CD14-positive monocyte (primary cell): ENCODE results near the gene ROGDI. TPM values are rescaled to one million over a fixed set of nuclear protein-coding genes. Genes with fewer than 3 reads are reported as not detected.

Experiments
- DNase-seq, 3 donors: peaks; one replicate each; pipeline ENCODE4 v3.0.0-alpha.2; 2011 to 2022
- H2AFZ ChIP-seq: 2 replicates; pipeline ENCODE4 v1.6.0; 2012; ENCODE audit warnings: mild to moderate bottlenecking, low read depth, low read length, inconsistent platforms; ENCODE audit not compliant: insufficient read depth, poor library complexity, severe bottlenecking
- H3K27ac ChIP-seq, 2 donors: 1 replicate in 1 of 2; 2 replicates in 1 of 2; pipeline ENCODE4 v1.5.1; 2012 to 2013; ENCODE audit warnings: low read length in 2 of 2, control low read depth in 1 of 2, inconsistent platforms in 1 of 2, low read depth in 1 of 2, mild to moderate bottlenecking in 1 of 2
- H3K27me3 ChIP-seq, 2 donors: one replicate each; pipeline versions ENCODE4 v1.6.0 to v1.6.1; 2011 to 2013; ENCODE audit warnings: low read length in 2 of 2; ENCODE audit not compliant: control insufficient read depth in 2 of 2, insufficient read depth in 2 of 2
- H3K36me3 ChIP-seq, 2 donors: replicated peaks in 1 of 2; 1 replicate in 1 of 2; 2 replicates in 1 of 2; pipeline versions ENCODE4 v1.5.1 to v1.6.1; 2012 to 2013; ENCODE audit warnings: low read length in 2 of 2, control low read depth in 1 of 2, inconsistent platforms in 1 of 2, mild to moderate bottlenecking in 1 of 2; ENCODE audit not compliant: insufficient read depth in 2 of 2, control insufficient read depth in 1 of 2
- H3K4me1 ChIP-seq, 2 donors: 1 replicate in 1 of 2; 2 replicates in 1 of 2; pipeline versions ENCODE4 v1.5.1 to v1.6.1; 2012 to 2013; ENCODE audit warnings: low read length in 2 of 2, control low read depth in 1 of 2, inconsistent platforms in 1 of 2, mild to moderate bottlenecking in 1 of 2, moderate library complexity in 1 of 2; ENCODE audit not compliant: insufficient read depth in 2 of 2, control insufficient read depth in 1 of 2
- H3K4me2 ChIP-seq: replicated peaks from 2 replicates; pipeline ENCODE3; 2012; ENCODE audit warnings: low read length, moderate library complexity, mild to moderate bottlenecking; ENCODE audit not compliant: poor library complexity, severe bottlenecking; ENCODE audit errors: extremely low read depth
- H3K4me3 ChIP-seq, 3 experiments: fragments of 200-600 bp in 1 of 3; sonication (generic) in 1 of 3; replicated peaks in 1 of 3; 1 replicate in 2 of 3; 2 replicates in 1 of 3; pipeline ENCODE4 v1.5.1; 2011 to 2013; ENCODE audit warnings: low read length in 3 of 3, mild to moderate bottlenecking in 3 of 3, control low read depth in 2 of 3, low read depth in 2 of 3, inconsistent platforms in 1 of 3, moderate library complexity in 1 of 3
- H3K79me2 ChIP-seq: 2 replicates; pipeline ENCODE4 v1.6.0; 2012; ENCODE audit warnings: mild to moderate bottlenecking, control low read depth, inconsistent platforms, low read length, moderate library complexity; ENCODE audit not compliant: insufficient read depth
- H3K9ac ChIP-seq: 2 replicates; pipeline ENCODE4 v1.6.0; 2017; ENCODE audit warnings: low read length, mild to moderate bottlenecking; ENCODE audit not compliant: insufficient read depth, poor library complexity, severe bottlenecking
- H3K9me3 ChIP-seq, 2 donors: replicated peaks in 1 of 2; 1 replicate in 1 of 2; 2 replicates in 1 of 2; pipeline versions ENCODE4 v1.5.1 to v1.6.1; 2012 to 2013; ENCODE audit warnings: low read length in 2 of 2, control low read depth in 1 of 2; ENCODE audit not compliant: control insufficient read depth in 1 of 2, insufficient read depth in 1 of 2
- H4K20me1 ChIP-seq: 2 replicates; pipeline ENCODE4 v1.6.0; 2012; ENCODE audit warnings: mild to moderate bottlenecking, low read length, control low read depth, moderate library complexity; ENCODE audit not compliant: insufficient read depth
- H3K27ac Mint-ChIP-seq, 7 donors: one replicate each; pipeline ENCODE4 v1.8.0; 2020; ENCODE audit warnings: mild to moderate bottlenecking in 7 of 7, mixed read lengths in 7 of 7, moderate library complexity in 6 of 7, inconsistent platforms in 2 of 7
- H3K27me3 Mint-ChIP-seq, 3 donors: one replicate each; pipeline ENCODE4 v1.8.0; 2021 to 2022; ENCODE audit warnings: low read depth in 3 of 3, mild to moderate bottlenecking in 3 of 3, mixed read lengths in 3 of 3, moderate library complexity in 3 of 3, inconsistent platforms in 1 of 3
- H3K36me3 Mint-ChIP-seq, 2 donors: one replicate each; pipeline ENCODE4 v1.8.0; 2020; ENCODE audit warnings: mixed read lengths in 2 of 2, inconsistent platforms in 1 of 2, mild to moderate bottlenecking in 1 of 2
- H3K4me1 Mint-ChIP-seq: one replicate; pipeline ENCODE4 v1.8.0; 2020; ENCODE audit warnings: mild to moderate bottlenecking, mixed read lengths
- H3K4me3 Mint-ChIP-seq, 2 donors: one replicate each; pipeline ENCODE4 v1.8.0; 2020; ENCODE audit warnings: mild to moderate bottlenecking in 2 of 2, mixed read lengths in 2 of 2, moderate library complexity in 1 of 2
- H3K9me3 Mint-ChIP-seq, 7 donors: one replicate each; pipeline ENCODE4 v1.8.0; 2020 to 2022; ENCODE audit warnings: mixed read lengths in 7 of 7, mild to moderate bottlenecking in 6 of 7, moderate library complexity in 6 of 7, inconsistent platforms in 2 of 7
- CTCF ChIP-seq: fragments of 200-600 bp; IDR thresholded peaks from one replicate; pipeline ENCODE4 v1.8.0; 2022; ENCODE audit warnings: antibody characterized with exemption, mild to moderate bottlenecking
- WGBS: methylation state at CpG from one replicate; pipeline ENCODE4 v1.1.5; 2013; ENCODE audit warnings: missing lambda C conversion rate; ENCODE audit not compliant: insufficient coverage; 5-methylcytosine and 5-hydroxymethylcytosine counted together
- intact Hi-C, 2 donors: fragments of 100-400 bp; cut with micrococcal nuclease; formaldehyde crosslinking; loops; one replicate each; pipeline versions ENCODE4 v1.15.0 to v1.15.1; 2023
- polyA plus RNA-seq, 3 donors: library from polyadenylated mRNA; depleted of rRNA in 1 of 3; unstranded in 2 of 3; stranded (reverse) in 1 of 3; fragments of 300-500 nt in 2 of 3; fragments of >200 nt in 1 of 3; fragmentation: Illumina TruSeq in 2 of 3; gene quantifications; 1 replicate in 2 of 3; 2 replicates in 1 of 3; pipeline ENCODE4 v1.2.3, GENCODE V29; 2012 to 2021

ROGDI gene
- polyA plus RNA-seq, 3 donors: 40.9 to 126 (median 54.4) TPM

GRCh38 chr16:4755687-4756086 lies 46.7 kb downstream of the ROGDI start:
- intact Hi-C loops: no loop called here
- Histone ChIP-seq H3K4me2 (no peak overlapping the region), H3K27ac (no peak overlapping the region), H3K27me3 (no peaks in the 10 kb centered on the region), H3K9me3 (peaks cover 0 to 6% of the 10 kb centered on the region in 2 donors), H3K36me3 (peaks cover 73 to 91% of the 10 kb centered on the region in 2 donors), H3K4me3 (no peak overlapping the region), H3K4me1 (no peaks in the 10 kb centered on the region), H3K9ac (no peak overlapping the region), H3K79me2 (no peaks in the 10 kb centered on the region), H2AFZ (no peak overlapping the region), H4K20me1 (no peaks in the 10 kb centered on the region)
- no peak for DNase-seq
- Mint-ChIP-seq H3K9me3 (peaks cover 5 to 11% (median 8%) of the 10 kb centered on the region in 7 donors), H3K27ac (no peak overlapping the region), H3K27me3 (peaks cover 0 to 1% (median 0%) of the 10 kb centered on the region in 3 donors), H3K4me1 (no peaks in the 10 kb centered on the region), H3K36me3 (peaks cover 77 to 92% of the 10 kb centered on the region in 2 donors), H3K4me3 (no peak overlapping the region)
- 100% methylated on average over 5 of the region's 6 CpGs for WGBS
- TF ChIP-seq CTCF: no peak

DNA sequence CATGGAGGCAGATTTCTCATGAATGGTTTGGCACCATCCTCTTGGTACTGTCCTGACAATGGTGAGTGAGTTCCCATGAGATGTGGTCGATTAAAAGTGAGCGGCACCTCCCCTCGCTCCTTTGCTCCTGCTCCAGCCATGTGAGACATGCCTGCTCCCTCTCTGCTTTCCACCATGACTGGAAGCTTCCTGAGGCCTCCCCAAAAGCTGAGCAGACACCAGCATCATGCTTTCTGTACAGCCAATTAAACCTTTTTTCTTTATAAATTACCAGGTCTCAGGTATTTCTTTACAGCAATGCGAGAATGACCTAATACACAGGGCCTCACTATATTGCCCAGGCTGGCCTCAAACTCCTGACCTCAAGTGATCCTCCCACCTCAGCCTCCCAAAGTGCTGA lies 47.6 kb downstream of the ROGDI start:
- H4K20me1 ChIP-seq: no peaks in the 10 kb centered on the region
- Mint-ChIP-seq H3K4me3 (no peak overlapping the region), H3K36me3 (peaks cover 69 to 89% of the 10 kb centered on the region in 2 donors), H3K27ac (no peak overlapping the region), H3K9me3 (peaks cover 5 to 11% (median 8%) of the 10 kb centered on the region in 7 donors), H3K4me1 (no peaks in the 10 kb centered on the region), H3K27me3 (peaks cover 0 to under 1% (median 0%) of the 10 kb centered on the region in 3 donors)
- peaks cover 0 to 6% of the 10 kb centered on the region in 2 donors for H3K9me3 ChIP-seq
- H3K4me1 ChIP-seq: no peaks in the 10 kb centered on the region
- TF ChIP-seq CTCF: no peak
- H3K36me3 ChIP-seq: peaks cover 70 to 91% of the 10 kb centered on the region in 2 donors
- no peak for DNase-seq
- no peaks in the 10 kb centered on the region for H3K79me2 ChIP-seq
- no peak overlapping the region for H2AFZ ChIP-seq
- H3K4me2 ChIP-seq: no peak overlapping the region
- no peak overlapping the region for H3K9ac ChIP-seq
- intact Hi-C loops: no loop called here
- no CpG with 5 or more reads among the region's 4 CpGs for WGBS
- H3K27ac ChIP-seq: no peak overlapping the region
- H3K4me3 ChIP-seq: no peak overlapping the region
- no peaks in the 10 kb centered on the region for H3K27me3 ChIP-seq
